Measurements from ENCODE around the gene PLSCR4. TPM values are rescaled to one million over a fixed set of nuclear protein-coding genes. Genes with fewer than 3 reads are reported as not detected.
A peak's percentile ranks its signal among the peaks of the same experiment; 100 is the strongest.
"Not testable (repeated sequence)": the region's sequence is repeated elsewhere in the genome, so short reads cannot be mapped to it uniquely, and the experiment has no call there.

Gene PLSCR4
- total RNA-seq, 4 donors from 2014 or later, result 42.0 to 83.3 (median 61.5) TPM

DNA sequence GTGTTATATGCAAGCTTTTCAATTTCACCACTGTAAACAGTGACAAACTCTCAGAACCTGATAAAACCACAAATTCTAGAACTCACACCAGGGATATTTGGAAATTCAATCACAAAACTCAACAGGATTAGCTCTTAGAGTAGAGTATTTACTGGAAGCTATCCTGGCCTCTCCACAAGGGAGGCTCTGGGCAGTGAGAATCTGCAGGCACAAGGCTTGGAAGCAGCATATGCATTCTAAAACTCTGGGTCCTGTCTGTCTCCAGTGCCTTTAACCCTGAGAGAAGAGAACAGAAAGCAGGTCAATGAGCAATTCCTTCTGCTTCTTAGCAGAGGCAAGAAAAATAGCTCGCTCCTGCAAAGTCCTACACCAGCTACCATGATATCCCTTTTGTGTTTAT lies 23.4 kb downstream of the PLSCR4 start:
- Histone ChIP-seq H3K27me3 (no peaks in the 10 kb centered on the region), H3K36me3 (no peaks in the 10 kb centered on the region), H3K4me1 (peaks cover 3 to 30% (median 11%) of the 10 kb centered on the region in 3 donors), H3K27ac (peak overlapping the region in 2 of 4 donors; percentile 12 to 22), H3K9me3 (no peaks in the 10 kb centered on the region), H3K4me3 (no peak overlapping the region)
- peak; percentile 55 for ATAC-seq
- TF ChIP-seq, protein P1, sequence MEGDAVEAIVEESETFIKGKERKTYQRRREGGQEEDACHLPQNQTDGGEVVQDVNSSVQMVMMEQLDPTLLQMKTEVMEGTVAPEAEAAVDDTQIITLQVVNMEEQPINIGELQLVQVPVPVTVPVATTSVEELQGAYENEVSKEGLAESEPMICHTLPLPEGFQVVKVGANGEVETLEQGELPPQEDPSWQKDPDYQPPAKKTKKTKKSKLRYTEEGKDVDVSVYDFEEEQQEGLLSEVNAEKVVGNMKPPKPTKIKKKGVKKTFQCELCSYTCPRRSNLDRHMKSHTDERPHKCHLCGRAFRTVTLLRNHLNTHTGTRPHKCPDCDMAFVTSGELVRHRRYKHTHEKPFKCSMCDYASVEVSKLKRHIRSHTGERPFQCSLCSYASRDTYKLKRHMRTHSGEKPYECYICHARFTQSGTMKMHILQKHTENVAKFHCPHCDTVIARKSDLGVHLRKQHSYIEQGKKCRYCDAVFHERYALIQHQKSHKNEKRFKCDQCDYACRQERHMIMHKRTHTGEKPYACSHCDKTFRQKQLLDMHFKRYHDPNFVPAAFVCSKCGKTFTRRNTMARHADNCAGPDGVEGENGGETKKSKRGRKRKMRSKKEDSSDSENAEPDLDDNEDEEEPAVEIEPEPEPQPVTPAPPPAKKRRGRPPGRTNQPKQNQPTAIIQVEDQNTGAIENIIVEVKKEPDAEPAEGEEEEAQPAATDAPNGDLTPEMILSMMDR (IDR thresholded peaks at IDR 0.05), result no peak
- TF ChIP-seq POLR2AphosphoS5 (IDR thresholded peaks at IDR 0.05), result peak; percentile 31
- WGBS, 2 donors (ENCODE audit: low coverage in 1 of 2), result 55 to 69% methylated on average over 1 of the region's 1 CpG

DNA sequence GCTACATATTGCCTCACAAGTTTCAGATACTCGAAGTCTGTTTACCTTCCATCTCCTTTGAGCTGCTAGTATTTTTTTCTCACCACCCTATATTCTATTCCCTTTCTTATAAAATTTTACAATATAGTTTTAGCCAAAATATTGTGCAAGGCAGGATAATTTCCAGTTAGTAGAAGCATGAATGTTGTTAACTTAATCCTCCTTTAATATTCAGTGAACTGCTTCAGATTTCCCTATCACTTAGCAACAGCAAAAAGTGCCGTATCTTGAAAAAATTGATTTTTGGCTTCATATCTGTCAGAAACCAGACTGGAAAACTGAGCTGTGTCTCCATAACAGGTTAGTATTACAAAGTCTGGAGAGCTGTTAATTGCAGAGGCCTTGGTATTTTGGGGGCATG lies 24.0 kb downstream of the PLSCR4 start:
- no peak for ATAC-seq
- WGBS, 2 donors (ENCODE audit: low coverage in 1 of 2), result 48 to 54% methylated on average over 2 of the region's 2 CpGs
- Histone ChIP-seq H3K36me3 (no peaks in the 10 kb centered on the region), H3K27me3 (no peaks in the 10 kb centered on the region), H3K4me1 (peaks cover 3 to 36% (median 13%) of the 10 kb centered on the region in 3 donors), H3K4me3 (no peak overlapping the region), H3K9me3 (no peaks in the 10 kb centered on the region), H3K27ac (peak overlapping the region in 2 of 4 donors; percentile 12 to 22)
- TF ChIP-seq POLR2AphosphoS5 (IDR thresholded peaks at IDR 0.05) (no peak), POLR2A (IDR thresholded peaks at IDR 0.05) (no peak), EP300 (IDR thresholded peaks at IDR 0.05) (no peak)
- TF ChIP-seq, protein P1 (IDR thresholded peaks at IDR 0.05), result no peak

DNA sequence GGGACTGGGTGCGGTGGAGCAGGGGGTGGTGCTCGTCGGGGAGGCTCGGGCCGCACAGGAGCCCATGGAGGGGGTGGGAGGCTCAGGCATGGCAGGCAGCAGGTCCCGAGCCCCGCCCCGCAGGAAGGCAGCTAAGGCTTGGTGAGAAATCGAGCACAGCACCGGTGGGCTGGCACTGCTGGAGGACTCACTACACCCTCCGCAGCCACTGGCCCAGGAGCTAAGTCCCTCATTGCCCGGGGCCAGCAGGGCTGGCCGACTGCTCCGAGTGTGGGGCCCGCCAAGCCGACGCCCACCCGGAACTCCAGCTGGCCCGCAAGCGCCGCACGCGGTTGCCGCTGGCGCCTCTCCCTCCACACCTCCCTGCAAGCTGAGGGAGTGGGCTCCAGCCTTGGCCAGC lies 25.4 kb downstream of the PLSCR4 start:
- not testable (repeated sequence) for H3K9me3 ChIP-seq, H3K36me3 ChIP-seq, H3K27ac ChIP-seq, H3K27me3 ChIP-seq, ATAC-seq, H3K4me3 ChIP-seq
- no CpG with 5 or more reads among the region's 25 CpGs for WGBS, 2 donors (ENCODE audit: low coverage in 1 of 2)
- H3K4me1 ChIP-seq, result peaks cover 3 to 49% (median 17%) of the 10 kb centered on the region in 3 donors

DNA sequence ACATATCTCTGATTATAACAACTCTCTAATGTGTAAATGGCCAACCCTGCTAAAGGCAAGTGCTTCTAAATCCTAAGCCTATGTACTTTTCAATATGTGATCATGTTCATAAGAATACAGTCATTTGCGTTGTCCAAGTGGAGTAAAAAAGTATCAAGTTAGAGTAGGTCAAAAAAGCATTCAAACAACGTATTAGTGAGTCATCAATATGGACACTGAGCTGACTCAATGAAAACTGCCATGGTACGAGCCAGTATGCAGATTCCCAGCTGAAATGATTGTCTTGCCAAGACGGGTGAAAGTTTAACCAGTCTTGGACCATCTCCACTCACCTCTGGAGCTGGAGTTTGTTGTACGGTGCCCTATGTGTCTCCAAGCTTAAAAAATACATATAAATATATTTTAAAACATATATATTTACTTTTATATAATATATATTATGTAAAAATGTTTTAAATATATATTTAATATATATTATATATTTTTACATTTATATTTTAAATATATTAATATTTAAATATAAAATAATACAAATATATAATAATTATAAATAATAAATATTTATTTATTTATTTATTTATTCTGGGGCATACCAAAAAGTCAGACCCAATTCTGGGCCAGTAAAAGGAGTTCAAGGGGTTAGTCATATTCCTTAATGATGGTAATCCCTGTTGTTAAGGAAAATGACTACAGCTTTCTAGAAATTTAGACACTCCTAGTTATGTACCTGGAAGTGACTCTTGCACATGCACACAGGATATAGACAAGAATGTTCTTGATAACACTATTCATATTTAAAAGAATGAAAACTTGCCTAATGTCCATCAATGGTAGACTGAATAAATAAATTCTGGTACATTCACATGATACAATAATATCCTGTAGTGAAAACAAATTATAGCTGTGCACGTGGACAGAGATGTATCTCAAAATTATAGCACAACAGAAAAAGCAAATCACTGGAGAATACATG lies 27.2 kb downstream of the PLSCR4 start:
- H3K4me3 ChIP-seq, result no peak overlapping the region
- peaks cover 3 to 61% (median 17%) of the 10 kb centered on the region in 3 donors for H3K4me1 ChIP-seq
- no peaks in the 10 kb centered on the region for H3K27me3 ChIP-seq
- TF ChIP-seq EP300 (IDR thresholded peaks at IDR 0.05), result no peak
- peak; percentile 7 for TF ChIP-seq POLR2AphosphoS5 (IDR thresholded peaks at IDR 0.05)
- H3K36me3 ChIP-seq, result peaks cover 0 to 7% of the 10 kb centered on the region in 2 donors
- ATAC-seq, result peak; percentile 40
- H3K27ac ChIP-seq, result peak overlapping the region in 1 of 4 donors; percentile 24
- H3K9me3 ChIP-seq, result no peaks in the 10 kb centered on the region
- WGBS, 2 donors (ENCODE audit: low coverage in 1 of 2), result 89 to 91% methylated on average over 6 of the region's 6 CpGs

DNA sequence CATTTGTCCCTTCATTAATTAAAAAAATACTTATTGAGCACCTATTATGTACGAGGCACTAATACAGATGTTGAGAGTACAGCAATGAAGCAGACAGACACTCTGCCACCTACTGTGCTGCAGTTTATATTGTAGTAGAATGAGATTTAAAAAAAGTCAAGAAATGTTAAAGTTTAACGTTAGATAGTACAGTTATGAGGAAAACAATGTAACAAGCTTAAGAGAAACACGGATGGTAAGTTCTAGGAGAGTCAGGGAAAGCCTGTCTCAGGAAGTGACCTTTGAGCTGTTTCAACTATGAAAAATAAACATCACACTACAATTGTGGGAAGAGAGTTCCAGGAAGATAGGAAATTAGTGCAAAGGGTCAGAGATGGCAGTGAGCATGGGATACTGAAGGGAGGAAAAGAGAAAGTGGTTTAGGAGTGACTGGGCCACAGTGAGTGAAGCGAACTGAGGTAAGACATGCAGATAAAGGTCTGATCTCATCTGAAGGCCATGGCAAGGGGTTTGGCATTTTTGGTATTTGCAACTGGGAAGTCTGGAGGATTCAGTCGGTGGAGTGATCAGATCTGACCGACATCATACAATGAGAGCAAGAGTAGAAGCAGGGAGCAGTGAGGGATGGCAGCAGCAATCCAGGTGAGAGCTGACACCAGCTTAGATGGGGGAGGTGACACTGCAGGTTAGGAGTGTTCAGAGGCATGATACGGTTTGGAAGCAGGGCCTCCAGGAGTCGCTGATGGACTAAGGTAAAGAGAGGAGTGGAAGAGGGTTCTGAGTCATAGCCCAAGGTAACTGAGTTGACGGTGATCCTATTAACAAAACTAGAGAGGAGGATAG lies 28.5 kb downstream of the PLSCR4 start:
- Histone ChIP-seq H3K4me3 (no peak overlapping the region), H3K4me1 (peaks cover 3 to 54% (median 15%) of the 10 kb centered on the region in 3 donors), H3K9me3 (no peaks in the 10 kb centered on the region), H3K27me3 (no peaks in the 10 kb centered on the region), H3K36me3 (peaks cover 0 to 12% of the 10 kb centered on the region in 2 donors), H3K27ac (peak overlapping the region in 2 of 4 donors; percentile 32 to 58)
- peak; percentile 57 for ATAC-seq
- no peak for TF ChIP-seq EP300 (IDR thresholded peaks at IDR 0.05)
- TF ChIP-seq POLR2A (IDR thresholded peaks at IDR 0.05), result no peak
- TF ChIP-seq POLR2AphosphoS5 (IDR thresholded peaks at IDR 0.05), result peak; percentile 15
- WGBS, 2 donors (ENCODE audit: low coverage in 1 of 2), result 73% methylated on average over 8 to 9 of the region's 9 CpGs

DNA sequence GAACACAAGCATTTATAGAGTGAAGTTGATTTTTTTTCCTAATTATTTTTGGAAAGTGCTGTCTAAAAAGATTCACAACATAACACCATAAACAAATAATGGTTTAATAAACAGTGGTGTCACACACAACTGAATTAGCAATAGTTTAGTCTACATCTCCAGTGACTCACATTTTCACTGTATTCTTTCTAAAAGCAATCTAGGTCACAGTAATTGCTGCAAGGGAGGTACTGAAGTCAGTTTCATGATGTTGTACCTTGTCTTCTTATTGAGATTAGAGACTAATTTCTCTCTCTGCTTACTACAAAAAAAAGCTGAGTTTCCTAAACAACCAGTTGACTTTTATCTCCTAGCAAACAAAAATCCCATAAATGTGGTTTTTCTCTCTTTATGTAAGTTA lies 29.6 kb downstream of the PLSCR4 start:
- no peak overlapping the region for H3K4me3 ChIP-seq
- no peak for ATAC-seq
- H3K9me3 ChIP-seq, result no peaks in the 10 kb centered on the region
- H3K27me3 ChIP-seq, result no peaks in the 10 kb centered on the region
- H3K4me1 ChIP-seq, result peaks cover 0 to 43% (median 8%) of the 10 kb centered on the region in 3 donors
- TF ChIP-seq POLR2A (IDR thresholded peaks at IDR 0.05) (no peak), POLR2AphosphoS5 (IDR thresholded peaks at IDR 0.05) (no peak), EP300 (IDR thresholded peaks at IDR 0.05) (no peak)
- TF ChIP-seq, protein P1 (IDR thresholded peaks at IDR 0.05), result no peak
- peaks cover 0 to 22% of the 10 kb centered on the region in 2 donors for H3K36me3 ChIP-seq
- peak overlapping the region in 3 of 4 donors; percentile 7 to 25 (median 18) for H3K27ac ChIP-seq

All from gastroesophageal sphincter (tissue), 4 donors.